SK-N-SH treated with all-trans-retinoic acid at 6 μM for 48 hours (cell line): ENCODE measurements around the gene RERE.

Experiments used
- ARNTL ChIP-seq: fragments of 450-650 bp; formaldehyde crosslinking; IDR thresholded peaks from 2 replicates; pipeline ENCODE4 v1.5.0; 2020; ENCODE audit warnings: low read depth, mild to moderate bottlenecking, moderate library complexity, borderline replicate concordance
- CREB5 ChIP-seq: fragments of 250-450 bp; sonication (Bioruptor Pico); IDR thresholded peaks from 2 replicates; pipeline ENCODE4 v1.5.1; 2020; ENCODE audit warnings: low read depth, mild to moderate bottlenecking, moderate library complexity
- GLIS3 ChIP-seq: fragments of 250-450 bp; sonication (Bioruptor Pico); IDR thresholded peaks from 2 replicates; pipeline ENCODE4 v1.5.0; 2020; ENCODE audit warnings: mild to moderate bottlenecking, moderate library complexity
- ISL1 ChIP-seq: fragments of 250-450 bp; sonication (Bioruptor Pico); IDR thresholded peaks from 2 replicates; pipeline ENCODE4 v2.1.2; 2022; ENCODE audit warnings: mild to moderate bottlenecking, moderate library complexity
- PATZ1 ChIP-seq: fragments of 250-450 bp; sonication (Bioruptor Pico); IDR thresholded peaks from 2 replicates; pipeline ENCODE4 v1.8.0; 2020; ENCODE audit warnings: mild to moderate bottlenecking, moderate library complexity, borderline replicate concordance
- POU6F1 ChIP-seq: fragments of 250-450 bp; sonication (Bioruptor Pico); IDR thresholded peaks from 2 replicates; pipeline ENCODE4 v1.8.0; 2021; ENCODE audit warnings: low read depth, mild to moderate bottlenecking, moderate library complexity, borderline replicate concordance
- SNAI2 ChIP-seq: fragments of 250-450 bp; sonication (Bioruptor Pico); IDR thresholded peaks from 2 replicates; pipeline ENCODE4 v1.5.0; 2020; ENCODE audit warnings: mild to moderate bottlenecking, moderate library complexity
- TCF4 ChIP-seq: fragments of 250-450 bp; sonication (Bioruptor Pico); IDR thresholded peaks from 2 replicates; pipeline ENCODE4 v1.8.0; 2021; ENCODE audit warnings: mild to moderate bottlenecking, moderate library complexity, borderline replicate concordance
- TOX ChIP-seq: fragments of 250-450 bp; sonication (Bioruptor Pico); IDR thresholded peaks from 2 replicates; pipeline ENCODE4 v1.8.0; 2021; ENCODE audit warnings: mild to moderate bottlenecking, moderate library complexity, borderline replicate concordance
- ZFP30 ChIP-seq: fragments of 450-650 bp; formaldehyde crosslinking; IDR thresholded peaks from 2 replicates; pipeline ENCODE4 v1.5.0; 2022; ENCODE audit warnings: mild to moderate bottlenecking, moderate library complexity
- ZNF565 ChIP-seq: fragments of 450-650 bp; formaldehyde crosslinking; conservative IDR thresholded peaks from 2 replicates; pipeline ENCODE4 v1.5.0; 2020; ENCODE audit warnings: low read depth, mild to moderate bottlenecking, moderate library complexity
- ZNF8 ChIP-seq: fragments of 450-650 bp; formaldehyde crosslinking; IDR thresholded peaks from 2 replicates; pipeline ENCODE4 v1.5.0; 2020; ENCODE audit warnings: mild to moderate bottlenecking, moderate library complexity

- TF ChIP-seq ISL1 (CRISPR knock-in tag) (no peak), GLIS3 (CRISPR knock-in tag) (no peak), ZNF8 (CRISPR knock-in tag) (no peak), CREB5 (no peak), ZNF565 (CRISPR knock-in tag) (no peak), PATZ1 (CRISPR knock-in tag) (no peak), ARNTL (no peak), SNAI2 (CRISPR knock-in tag) (no peak), ZFP30 (no peak), POU6F1 (CRISPR knock-in tag) (no peak), TCF4 (CRISPR knock-in tag) (no peak), TOX (CRISPR knock-in tag) (no peak)
Observed at GRCh38 chr1:8390707-8391106, 426.7 kb downstream of the RERE start.
